Cortex of kidney (tissue), 1 donor: ENCODE results near the gene AMT.
"Not testable (repeated sequence)": the region's sequence is repeated elsewhere in the genome, so short reads cannot be mapped to it uniquely, and the experiment has no call there.

Experiments used
- DNase-seq: peaks from one replicate; lab custom pipeline; 2025; lab: John Stamatoyannopoulos, UW

AMT gene

GRCh38 chr3:49424816-49425215, 2.5 kb upstream of the AMT start:
- no peak for DNase-seq

- DNase-seq: no peak
Measured at GRCh38 chr3:49421890-49422378, 339 bp downstream of the AMT start.

- DNase-seq: no peak
Measured at GRCh38 chr3:49417516-49418120, 4.7 kb downstream of the AMT start.

GRCh38 chr3:49416867-49417266, 5.4 kb downstream of the AMT start:
- no peak for DNase-seq

- DNase-seq: no peak
Measured at GRCh38 chr3:49415931-49416601, 6.2 kb downstream of the AMT start.

- no peak for DNase-seq
Measured at GRCh38 chr3:49414753-49415152, 7.5 kb downstream of the AMT start.

GRCh38 chr3:49413338-49413734, 8.9 kb downstream of the AMT start:
- no peak for DNase-seq

- DNase-seq: no peak
Measured at GRCh38 chr3:49412632-49413337, 9.5 kb downstream of the AMT start.

GRCh38 chr3:49411968-49412631, 10.2 kb downstream of the AMT start, which contains the start of the genes RHOA and TCTA:
TSS of gene RHOA (minus strand) at chr3:49411976. CDS start at chr3:49375589, 36,387 bp downstream.
TSS of gene TCTA (plus strand) at chr3:49412423. CDS start at chr3:49412427, 4 bp downstream.
- DNase-seq: no peak

- DNase-seq: no peak
Measured at GRCh38 chr3:49411535-49411967, 10.7 kb downstream of the AMT start.

- no peak for DNase-seq
Measured at GRCh38 chr3:49410846-49411534, 11.3 kb downstream of the AMT start.

GRCh38 chr3:49410066-49410845, 12.0 kb downstream of the AMT start:
- no peak for DNase-seq

- no peak for DNase-seq
Measured at GRCh38 chr3:49406571-49407565, 15.4 kb downstream of the AMT start.

GRCh38 chr3:49405570-49405969, 16.7 kb downstream of the AMT start:
- DNase-seq: not testable (repeated sequence)

GRCh38 chr3:49403891-49404290, 18.4 kb downstream of the AMT start:
- no peak for DNase-seq

GRCh38 chr3:49401766-49402165, 20.5 kb downstream of the AMT start:
- no peak for DNase-seq

GRCh38 chr3:49399461-49399860, 22.8 kb downstream of the AMT start:
- no peak for DNase-seq

- DNase-seq: no peak
Measured at GRCh38 chr3:49397470-49397869, 24.8 kb downstream of the AMT start.

- not testable (repeated sequence) for DNase-seq
Measured at GRCh38 chr3:49391310-49391709, 31.0 kb downstream of the AMT start.

- no peak for DNase-seq
Measured at GRCh38 chr3:49389297-49389696, 33.0 kb downstream of the AMT start.
